ENCODE measurements around the gene IQSEC3.

The IQSEC3 gene

DNA sequence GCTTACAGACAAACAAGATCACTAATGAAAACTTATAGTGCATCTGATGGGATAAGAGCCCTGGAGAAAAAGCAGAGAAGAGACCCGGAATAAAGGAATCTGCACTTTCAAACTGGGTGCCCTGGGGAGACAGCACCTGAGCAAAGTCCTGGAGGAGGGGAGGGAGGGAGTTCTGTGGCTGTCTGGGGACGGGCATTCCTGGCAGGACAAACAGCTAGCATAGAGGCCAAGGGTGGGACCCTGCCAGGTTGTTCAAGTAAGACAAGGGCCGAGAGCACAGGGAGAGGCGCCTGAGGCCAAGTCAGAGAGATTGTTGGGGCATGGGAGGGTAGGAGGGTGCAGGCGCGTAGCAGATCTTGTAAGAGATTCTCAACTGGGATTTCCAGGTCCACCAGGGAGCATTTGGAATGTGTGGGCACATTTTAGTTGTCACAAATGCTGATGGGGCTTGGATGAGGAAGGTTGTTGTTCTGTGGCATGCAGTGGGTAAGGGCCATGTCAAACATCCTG, 14.2 kb downstream of the IQSEC3 start:
- DNase-seq, result no peak

DNA sequence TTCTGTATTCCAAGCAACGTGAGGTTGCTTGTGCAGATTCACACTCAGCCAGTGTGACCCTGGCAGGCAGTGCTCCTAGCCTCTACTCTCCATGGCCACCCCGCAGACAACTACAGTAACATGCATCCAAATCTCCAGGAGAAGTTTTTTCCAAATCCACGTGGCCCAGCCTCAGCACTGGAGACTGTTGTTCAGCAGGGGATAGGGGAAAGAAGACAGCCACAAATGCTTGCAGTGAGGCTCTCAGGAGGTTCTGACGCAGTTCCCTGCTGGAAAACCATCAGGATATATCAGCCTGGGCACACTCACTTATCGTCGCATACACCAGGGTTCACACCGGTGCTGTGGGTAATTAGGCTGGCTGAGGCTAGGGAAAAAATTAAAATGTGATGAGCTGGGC, 16.2 kb downstream of the IQSEC3 start:
- DNase-seq, result no peak

DNA sequence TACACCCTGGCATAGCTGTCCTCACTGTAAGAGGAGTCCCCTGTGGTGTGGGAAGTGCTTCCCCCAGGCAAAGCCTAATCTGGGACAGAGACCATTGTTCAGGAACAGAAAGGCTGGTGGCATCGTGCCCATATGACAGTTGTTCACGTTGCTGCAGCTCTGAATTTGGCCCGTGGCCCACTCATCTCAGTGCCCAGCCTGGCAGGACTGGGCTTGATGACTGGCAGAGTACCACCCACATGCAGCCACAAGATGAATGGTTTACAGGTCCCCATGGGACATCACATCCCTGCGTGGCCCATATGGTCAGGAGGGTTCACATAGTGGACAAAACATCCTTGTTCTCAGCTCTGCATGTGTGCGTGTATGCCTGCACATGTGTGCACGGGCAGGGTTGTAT, 17.5 kb downstream of the IQSEC3 start:
- DNase-seq, result no peak

DNA sequence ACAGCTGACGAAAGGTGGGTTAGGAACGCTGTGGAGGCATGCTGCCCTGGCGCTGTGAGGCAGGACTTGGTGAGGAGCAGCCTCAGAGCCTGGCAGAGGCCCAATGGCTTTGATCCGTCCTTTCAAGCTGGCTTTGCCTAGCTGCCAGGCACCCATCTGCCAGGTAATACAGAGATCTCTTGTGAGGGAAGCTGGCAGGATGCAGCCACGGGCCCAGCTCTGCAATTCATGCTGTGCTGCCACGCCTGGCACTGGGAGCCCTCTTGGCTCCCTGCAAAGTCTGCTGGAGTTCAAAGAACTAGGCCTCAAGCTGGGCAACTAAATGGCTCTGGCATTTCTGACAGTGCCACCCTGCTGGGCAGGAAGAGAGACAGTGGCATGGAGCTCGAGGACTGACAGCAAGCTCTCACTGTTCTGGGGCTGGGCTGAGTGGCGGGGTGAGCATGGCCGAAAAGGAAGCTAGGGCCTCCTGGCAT, 18.7 kb downstream of the IQSEC3 start:
- DNase-seq, result no peak

DNA sequence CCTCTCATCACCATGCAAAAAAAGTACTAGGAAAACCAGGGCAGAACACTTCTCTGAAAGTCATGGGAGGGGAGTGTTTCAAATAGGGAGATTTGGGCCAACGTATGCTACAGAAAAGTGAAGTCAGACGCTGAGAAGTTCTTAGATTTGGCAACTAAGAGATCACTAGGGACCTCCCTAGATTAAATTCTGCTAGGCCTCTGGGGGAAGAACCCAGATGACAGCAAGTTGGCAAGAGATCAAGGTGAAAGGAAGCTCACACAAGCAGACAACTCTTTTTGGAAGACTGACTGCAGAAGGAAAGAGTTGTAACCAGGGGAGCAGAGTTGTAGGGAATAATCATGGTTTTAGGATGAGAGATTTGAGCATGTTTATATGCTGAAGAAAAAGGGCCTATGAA, 20.7 kb downstream of the IQSEC3 start:
- no peak for DNase-seq

DNA sequence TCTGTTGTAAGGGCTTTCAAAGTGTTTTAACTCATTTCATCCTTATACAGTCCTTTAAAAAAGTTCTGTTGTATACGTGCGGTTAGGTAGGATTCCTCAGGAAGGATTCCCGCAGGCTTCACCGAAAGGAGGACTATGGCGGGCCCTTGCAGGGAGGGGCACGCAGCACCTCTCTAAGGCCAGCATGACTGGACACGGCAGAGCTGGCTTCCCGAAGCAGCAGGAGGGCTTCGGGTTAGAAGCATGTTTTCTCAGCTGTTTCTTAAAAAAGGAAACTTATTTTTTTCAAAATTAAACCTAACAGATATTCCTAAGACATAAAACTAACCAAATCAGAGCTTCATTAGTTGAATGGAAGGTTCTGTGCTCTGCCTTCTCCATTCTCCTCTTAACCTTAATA, 21.3 kb downstream of the IQSEC3 start:
- DNase-seq, result no peak

DNA sequence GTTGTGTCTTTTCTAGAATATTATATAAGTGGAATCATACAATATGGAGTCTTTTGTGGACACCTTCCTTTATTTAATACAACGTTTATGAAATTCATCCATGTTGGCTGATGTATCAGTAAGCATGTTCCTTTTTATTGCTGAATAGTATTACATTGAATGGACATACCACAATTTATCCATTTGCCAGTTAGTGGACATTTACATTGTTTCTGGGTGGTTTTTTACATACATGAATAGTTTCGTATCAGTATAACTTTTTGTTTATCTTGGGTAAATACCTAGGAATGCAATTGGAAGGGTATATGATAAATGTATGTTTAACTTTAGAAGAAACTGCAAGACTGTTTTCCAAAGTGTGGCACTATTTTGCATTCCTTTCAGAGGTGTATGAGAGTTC, 23.1 kb downstream of the IQSEC3 start:
- no peak for DNase-seq

DNA sequence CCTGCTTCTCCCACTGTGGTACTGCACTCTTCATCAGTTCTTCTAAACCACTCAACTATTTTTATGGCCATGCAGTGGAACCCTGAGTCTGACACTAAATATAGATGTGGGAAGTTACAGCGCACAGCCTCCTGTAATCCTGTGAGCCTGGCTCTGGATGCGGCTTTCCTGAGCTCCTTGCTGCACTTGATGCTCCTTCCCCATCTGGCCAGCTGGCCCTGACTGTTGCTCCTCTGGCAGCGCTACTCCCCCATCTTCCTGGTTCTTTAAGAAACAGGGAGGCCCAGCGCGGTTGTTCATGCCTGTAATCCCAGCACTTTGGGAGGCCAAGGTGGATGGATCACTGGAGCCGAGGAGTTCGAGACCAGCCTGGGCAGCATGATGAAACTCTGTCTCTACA, 24.6 kb downstream of the IQSEC3 start:
- no peak for DNase-seq

DNA sequence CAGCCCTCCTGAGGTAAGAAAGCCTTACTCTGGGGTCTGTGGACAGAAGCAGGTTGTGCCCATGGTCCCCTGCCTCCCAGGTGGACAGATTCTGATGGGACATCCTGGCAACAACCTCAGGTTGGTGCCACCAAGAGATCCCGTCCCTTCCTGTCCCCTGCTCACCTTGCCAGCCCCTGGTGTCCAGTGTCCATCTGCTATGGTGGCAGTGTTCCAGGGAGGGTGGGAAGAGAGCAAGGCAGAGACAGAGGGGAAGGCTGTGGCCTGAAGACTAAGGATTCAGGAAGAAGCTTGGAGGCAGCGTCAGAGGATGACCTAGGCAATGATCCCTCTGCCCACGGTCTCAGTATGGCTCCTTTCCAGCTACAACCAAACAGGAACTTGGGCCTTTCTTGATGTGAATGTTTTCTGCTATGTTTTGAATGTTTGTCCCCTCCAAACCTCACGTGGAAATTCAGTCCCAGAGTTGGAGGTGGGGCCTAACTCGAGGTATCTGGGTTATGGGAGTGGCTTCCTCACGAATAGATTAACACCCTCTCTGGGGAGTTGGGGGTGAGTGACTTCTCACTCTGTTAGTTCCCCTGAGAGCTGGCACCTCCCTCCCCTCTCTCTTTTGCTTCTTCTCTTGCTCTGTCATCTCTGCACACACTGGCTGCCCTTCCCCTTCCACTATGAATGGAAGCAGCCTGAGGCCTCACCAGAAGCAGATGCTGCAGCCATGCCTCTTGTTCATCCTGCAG, 26.9 kb downstream of the IQSEC3 start:
- DNase-seq, result no peak

DNA sequence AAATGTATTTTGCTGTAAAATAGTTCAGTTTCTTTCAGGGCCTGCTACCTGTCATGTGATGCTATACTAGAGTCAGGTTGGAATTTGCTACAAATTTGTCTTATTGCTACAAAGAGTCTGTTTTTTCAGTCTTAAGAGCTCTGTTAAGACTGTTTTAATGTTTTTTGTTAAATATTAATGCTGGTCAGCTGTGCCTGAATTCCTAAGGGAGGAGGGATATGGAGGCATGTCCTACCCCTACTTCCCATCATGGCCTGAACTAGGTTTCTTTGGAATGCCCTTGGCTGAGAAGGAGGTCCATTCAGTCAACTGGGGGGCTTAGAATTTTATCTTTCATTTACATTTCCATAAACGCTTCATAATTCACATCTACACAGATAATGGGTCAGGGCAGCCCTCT, 30.0 kb downstream of the IQSEC3 start:
- DNase-seq, result no peak

DNA sequence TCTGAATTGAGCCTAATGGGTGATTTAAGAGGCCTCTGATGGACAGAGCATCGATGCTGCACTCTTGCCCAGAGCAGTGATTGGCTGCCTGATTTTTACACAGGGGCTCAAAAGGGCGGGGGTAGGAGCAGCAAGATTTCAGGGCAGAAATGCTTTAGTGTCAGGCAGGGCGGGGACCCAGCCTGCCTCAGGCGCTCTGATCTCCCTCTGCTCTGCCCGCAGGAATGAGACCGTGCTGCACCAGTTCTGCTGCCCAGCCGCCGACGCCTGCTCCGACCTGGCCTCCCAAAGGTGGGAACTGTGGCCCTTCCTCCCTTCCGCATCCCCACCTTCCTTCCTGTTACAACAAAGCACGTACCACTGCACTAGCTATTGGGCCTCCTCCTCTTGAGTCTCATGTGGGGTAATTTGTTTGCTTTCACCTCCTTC, 32.4 kb downstream of the IQSEC3 start:
- DNase-seq, result no peak

DNA sequence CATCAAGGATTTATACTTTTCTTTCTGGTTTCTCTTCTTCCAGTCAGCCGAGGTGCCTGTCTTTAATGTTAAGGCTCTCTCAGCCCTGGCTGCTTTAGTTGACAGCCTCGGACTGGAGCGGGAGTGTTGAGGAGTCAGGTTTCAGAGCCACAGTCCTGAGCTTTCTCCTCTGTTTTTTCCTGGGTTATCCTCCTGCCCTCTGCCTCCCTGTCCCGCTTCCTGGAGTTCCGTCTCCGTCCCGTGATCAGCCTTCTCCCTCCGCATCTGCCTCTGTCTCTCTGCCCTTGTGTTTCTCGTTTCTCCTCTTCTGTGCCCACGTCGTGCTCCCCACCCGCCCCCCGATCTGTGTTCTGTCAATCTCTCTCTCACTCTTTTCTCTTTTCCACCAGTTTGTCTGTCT, 33.0 kb downstream of the IQSEC3 start:
- no peak for DNase-seq

DNA sequence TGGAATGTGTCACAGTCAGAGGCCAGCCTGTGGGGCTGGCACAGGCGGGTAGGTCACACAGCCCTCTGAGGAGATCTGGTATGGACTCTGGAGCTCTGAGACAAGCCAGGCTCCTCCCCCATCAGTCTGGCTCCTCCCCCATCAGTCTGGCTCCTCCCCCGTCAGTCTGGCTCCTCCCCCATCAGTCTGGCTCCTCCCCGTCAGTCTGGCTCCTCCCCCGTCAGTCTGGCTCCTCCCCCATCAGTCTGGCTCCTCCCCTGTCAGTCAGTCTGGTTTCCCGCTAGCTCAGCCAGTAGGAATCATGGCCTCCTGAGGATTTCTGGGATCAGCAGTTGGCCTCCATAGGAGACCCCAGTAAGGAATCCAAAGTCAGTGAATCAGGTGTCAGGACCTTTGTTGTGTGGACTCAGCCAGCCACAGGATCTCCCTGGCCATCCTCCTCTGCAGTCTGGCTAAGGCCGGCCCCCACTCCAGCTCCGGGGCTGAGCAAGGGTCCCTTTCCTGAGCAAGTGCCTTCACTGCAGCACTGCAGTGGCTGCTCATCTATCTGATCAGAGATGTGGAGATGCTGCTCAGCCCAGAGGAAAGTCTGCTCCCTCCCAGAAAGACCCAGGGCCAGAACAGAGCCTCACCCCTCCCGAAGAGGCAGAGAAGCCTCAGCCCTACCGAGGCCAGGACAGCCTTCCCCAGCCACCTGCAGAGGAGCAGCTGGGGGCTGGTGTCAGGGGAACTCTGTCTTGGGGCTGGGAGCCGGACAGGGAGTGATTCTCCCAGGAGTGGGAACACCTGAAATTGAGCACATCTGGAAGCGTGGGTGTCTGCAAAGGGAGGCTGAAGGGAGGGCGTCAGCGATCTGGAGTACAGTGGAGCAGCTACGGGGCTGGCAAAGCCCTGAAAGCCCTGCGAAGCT, 35.7 kb downstream of the IQSEC3 start:
- no peak for DNase-seq

DNA sequence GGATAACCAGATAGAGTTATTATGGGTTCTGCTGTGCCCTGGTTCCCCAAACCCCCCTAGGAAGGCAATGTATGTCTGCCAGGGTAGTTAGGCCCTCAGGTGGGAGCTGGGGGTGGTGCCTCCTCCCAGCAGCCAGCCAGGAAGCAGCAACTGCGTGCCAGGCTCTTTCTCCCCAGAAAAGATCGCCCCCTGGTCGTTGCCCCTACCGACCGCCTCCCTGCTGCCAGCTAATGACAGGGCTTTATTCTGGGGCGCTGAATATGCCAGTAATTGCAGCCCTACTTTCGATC, 36.3 kb downstream of the IQSEC3 start:
- DNase-seq, result no peak

DNA sequence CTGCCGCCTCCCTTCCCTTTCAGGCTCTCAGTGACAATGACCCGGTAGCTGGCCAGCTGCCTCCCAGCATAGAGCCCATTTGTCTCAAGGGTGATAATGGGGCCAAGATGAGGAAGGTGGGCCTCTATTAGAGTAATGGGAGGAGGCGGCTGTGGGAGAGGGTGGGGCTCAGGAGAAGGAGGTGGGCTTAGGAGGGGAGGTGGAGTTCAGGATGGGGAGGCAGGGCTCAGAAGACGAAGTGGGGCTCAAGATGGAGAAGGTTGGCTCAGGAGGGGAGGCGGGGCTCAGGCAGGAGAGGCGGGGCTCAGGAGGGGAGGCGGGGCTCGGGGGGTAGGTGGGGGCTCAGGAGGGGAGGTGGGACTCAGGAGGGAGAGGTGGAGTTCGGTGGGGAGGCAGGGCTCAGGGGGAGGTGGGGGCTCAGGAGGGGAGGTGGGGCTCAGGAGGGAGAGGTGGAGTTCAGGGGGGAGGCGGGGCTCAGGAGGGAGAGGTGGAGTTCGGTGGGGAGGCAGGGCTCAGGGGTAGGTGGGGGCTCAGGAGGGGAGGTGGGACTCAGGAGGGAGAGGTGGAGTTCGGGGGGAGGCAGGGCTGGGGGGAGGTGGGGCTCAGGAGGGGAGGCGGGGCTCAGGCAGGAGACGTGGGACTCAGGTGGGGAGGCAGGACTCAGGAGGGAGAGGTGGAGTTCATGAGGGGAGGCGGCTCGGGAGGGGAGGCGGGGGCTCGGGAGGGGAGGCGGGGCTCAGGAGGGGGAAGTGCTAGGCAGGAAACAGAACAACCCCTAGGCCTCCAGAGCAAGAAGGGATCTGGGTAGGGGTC, 36.8 kb downstream of the IQSEC3 start:
- DNase-seq, result no peak

DNA sequence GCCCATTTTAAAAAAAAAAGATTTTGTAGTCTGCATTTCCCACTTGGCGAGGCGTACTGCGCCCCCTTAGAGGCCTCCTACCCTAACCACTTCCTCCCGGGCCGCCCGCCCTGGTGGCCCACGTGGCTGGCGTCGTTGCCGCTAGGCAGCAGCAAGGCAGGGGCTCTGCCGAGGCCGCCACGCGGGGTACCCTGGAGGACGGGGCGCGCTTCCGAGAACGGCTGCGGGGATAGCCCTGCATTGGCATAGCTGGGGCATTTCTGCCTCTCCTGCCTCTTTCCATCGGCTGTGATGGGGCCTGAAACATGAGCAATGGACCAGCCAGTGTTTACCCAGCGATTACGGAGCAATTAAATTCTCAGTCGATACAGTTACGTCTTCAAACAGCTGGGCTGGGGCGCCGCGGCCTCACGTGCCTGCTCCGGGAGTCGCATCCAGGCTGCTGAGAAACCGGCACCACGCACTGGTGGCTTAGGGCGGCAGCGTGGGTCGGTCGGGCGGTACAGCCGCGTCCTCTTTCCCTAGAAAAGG, 38.0 kb downstream of the IQSEC3 start:
- no peak for DNase-seq

DNA sequence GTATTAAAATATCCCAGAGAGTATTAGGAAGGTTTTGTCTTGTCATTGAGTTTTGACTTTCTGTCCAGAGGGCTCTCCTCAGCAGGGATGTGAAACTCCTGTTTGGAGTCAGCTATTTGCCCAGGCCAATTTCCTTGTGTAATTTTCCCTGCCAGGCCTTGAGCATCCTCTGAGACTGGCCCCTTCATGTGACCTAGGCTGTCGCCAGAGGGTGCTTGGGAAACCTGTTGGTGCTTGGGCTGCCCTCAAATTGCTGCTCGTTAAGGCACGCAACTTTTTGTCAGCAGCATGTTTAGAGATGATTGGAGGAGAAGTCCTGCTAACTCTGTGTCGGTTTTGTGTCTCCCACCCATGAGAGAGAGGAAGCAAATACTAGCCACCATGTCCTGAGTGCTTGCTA, 39.1 kb downstream of the IQSEC3 start:
- DNase-seq, result no peak

DNA sequence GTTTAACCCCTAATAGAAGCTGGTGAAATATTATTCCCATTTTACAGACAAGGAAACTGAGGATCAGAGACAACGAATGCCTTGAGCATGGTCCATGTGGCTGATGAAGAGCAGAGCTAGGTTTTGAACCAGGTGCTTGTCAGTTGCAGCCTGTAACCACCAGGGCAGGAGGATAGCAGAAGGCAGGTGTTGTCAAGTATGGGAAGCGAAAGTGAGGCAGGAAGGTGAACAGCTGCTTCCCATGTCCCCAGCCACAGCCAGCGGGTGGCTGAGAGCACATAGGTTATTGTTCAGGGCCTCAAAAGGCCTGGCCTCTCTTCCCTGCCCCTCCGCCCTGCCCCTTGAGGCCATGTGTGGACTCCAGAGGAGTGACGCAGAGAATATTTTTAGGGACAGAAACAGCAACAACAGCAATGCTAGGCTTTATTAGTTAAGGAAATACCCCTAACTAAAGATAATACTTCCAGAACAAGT, 39.6 kb downstream of the IQSEC3 start:
- no peak for DNase-seq

DNA sequence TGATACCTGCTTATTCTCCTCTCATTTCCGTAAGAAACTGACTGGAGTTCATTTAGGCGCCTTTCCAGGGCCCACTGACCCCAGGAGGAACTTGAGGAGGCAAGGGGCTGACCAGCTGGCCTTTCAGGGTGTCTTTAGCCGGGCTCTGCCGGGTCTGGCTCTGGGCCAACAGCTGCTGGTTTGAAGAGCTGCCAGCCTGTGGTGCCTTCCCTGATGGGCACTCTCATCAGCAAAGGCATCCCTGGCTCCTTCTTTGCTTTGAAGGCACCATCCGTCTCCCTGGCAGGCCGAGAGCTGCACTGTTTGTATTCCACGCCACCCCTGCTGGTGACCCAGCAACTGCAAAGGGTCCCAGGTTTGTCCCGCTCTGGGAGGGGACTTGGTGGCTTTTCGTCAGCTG, 42.0 kb downstream of the IQSEC3 start:
- DNase-seq, result no peak

DNA sequence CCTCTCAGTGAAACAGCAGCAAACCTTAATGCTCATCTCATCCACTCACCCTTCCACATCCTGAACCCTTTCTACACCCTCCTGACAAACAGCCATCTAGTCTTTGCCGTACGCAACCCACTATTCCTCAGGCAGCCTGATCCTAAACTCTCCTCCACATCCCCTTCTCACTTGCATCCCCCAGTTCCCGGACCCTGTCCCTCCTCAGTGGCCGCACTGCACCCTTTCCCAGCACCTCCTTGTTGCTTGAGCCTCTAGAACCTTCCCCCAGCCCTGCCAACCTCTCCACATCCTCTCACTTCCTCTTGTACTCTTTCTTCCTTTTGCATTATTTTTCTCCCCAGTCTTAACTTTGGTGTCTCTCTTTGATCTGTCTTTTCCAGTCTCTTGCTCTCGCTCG, 42.9 kb downstream of the IQSEC3 start:
- DNase-seq, result no peak

DNA sequence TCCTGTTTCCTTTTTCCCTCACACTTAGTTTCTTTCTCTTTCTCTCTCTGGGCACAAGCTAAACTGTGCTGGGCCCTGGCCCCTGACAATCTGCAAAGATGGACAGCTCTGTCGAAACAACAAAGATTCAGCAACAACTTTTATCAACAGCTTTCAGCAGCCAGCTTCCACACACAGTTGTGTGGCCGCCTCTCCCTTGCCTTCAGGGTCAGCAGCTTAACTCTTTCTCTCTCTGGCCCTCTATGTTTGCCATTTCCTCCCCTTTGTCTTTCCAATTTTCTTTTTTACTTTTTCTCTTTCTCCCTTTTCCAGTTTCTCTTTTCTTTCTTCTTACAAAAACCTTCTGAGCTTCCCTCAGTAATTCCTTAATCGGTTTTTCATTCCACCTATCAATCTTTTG, 43.3 kb downstream of the IQSEC3 start:
- no peak for DNase-seq

DNA sequence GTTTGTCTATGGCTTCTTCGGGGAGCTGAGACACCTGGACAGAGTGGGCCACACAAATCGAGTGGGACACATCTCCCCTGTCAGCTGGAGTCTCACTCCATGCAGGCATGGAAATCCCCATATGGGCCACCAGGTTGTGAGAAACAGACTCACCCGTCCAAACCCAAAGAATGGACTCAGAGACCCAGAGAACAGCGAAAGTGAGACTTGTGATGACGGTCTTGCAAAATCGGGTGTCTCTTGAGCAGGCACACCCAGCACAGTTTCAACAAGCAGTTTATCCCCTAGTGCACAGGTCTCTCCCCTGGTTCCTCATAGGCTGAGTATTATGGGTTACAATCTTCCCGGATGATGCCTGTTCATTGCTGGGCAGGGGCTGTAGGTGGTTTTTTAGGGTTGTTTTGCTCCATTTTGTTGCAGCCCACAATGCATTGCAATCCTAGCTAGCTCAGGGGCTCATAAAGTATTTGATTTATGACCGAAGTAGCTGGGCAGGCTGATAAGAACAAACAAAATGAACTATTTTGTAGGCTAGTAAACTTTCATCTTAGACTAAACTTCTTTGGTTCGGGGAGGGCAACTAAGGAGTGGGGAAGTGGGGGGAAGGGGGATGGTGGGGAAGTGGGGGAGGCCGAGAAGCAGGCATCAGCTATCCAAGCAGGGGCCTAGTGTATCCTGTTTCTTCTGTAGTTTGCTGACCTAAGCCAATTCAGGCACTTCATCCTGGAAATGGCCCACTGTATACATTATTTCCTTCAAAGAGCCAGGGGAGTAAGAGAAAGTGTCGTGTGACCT, 45.3 kb downstream of the IQSEC3 start:
- no peak for DNase-seq

Measured in AML-193 (cell line).